Stimulated activated CD4-positive, alpha-beta T cell treated with anti-CD3 and anti-CD28 coated beads, TNF-alpha, amount 100 ng/mL, for 24 hours (primary cell): ENCODE data around the gene SLC43A2.
"Not testable (repeated sequence)": the region's sequence is repeated elsewhere in the genome, so short reads cannot be mapped to it uniquely, and the experiment has no call there.

Experiments
- DNase-seq, 3 experiments: peaks; one replicate each; pipeline ENCODE4 v3.0.0-alpha.2; 2020; ENCODE audit warnings: low read depth in 3 of 3

SLC43A2 gene

DNA sequence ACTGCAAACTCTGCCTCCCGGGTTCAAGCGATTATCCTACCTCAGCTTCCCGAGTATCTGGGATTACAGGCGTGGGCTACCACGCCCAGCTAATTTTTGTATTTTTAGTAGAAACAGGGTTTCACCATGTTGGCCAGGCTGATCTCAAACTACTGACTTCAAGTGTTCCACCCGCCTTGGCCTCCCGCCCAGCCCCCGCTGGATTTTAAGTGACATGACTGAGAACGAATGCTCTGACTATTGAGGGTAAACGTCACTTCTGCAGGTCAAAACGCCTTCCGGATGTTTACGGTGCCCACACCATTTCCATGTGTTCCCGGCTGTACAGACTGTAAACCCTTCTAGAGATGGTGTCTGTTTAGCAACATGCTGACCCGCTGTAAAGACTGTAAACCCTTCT is 88.8 kb downstream of the SLC43A2 start:
- DNase-seq: no peak

DNA sequence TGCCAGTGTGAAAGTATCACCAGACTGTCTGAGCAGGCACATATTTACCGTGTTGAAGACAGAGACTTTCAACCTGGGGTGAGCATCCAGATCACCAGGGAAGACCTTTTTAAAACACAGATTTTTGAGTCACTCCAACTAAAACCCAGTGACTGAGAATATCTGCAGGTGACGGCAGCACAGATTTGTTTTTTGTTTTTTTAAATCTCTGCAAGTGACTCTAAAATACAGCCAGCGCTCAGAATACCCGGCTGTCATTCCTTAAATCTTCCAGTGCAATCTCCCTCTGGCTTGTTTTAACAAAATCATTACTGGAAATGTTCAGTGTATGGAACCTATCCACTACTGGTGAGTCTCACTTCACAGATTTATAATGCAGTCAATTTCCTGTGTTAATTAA is 92.9 kb downstream of the SLC43A2 start:
- DNase-seq: no peak

DNA sequence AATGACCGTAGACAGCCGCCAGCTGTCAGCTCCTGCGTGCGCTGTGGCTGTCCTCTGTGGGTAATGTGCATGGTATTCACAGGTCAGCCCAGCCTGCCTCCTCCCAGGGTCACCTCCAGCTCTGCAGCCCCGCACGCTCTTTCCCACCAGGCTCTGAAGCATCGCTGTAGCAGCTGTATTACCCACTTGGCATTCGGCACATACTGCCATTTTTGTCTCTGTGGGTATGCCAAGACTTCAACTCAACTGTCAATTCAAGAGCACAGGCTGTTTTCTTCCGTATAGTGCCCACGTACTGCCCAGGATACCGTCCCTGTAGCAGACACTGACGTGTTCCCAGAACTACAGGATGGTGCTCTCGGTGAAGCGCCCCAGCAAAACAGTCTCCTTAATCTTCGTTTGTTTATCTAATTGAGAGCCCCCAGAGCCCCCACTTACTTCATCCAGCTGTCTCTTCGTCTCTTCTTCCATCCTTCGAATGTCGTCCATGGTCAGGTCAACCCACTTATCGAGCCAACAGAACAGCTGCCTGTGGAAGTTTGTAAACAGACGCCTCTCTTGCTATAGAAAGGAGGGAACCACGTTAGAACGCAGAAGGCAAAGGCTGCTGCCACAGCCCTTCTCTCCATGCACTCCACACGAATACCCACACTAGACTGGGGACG is 94.8 kb downstream of the SLC43A2 start:
- DNase-seq: no peak

DNA sequence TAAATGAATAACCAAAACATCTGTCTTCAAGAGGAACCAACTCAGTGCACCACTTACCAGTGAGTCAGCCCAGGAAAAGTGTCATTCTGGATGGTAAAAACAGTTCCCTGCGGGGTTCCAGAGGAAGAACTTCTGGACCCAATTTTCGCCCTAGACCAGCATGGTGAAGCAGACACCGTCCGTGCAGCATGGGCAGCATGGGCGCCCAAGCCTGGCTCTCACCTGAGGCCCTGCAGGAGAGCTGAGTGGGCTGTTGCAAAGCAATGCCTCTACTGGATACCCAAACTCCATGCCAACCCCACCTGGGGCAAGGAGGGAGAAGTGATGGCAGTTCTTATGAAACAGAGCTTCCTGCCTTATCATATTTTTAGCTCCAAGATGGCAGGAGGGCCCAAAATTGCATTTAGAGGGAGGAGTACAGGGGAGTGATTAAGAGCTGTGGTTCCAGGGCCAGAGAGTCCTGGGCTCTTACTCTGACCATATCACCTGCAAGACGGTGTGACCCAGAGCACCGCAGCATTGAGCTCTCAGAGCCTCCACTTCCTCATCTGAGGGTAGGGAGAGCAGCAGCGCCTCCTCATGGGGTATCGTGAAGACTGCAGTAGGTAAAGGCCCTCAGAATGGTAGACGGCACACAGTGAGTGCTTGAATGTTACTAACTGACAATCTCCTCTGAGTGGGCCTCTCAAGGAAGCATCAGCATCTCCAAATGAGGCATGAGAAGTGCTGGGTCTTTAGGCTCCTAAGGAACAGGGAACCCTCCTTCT is 95.6 kb downstream of the SLC43A2 start:
- peak in 1 of 3 experiments; percentile 29 for DNase-seq

DNA sequence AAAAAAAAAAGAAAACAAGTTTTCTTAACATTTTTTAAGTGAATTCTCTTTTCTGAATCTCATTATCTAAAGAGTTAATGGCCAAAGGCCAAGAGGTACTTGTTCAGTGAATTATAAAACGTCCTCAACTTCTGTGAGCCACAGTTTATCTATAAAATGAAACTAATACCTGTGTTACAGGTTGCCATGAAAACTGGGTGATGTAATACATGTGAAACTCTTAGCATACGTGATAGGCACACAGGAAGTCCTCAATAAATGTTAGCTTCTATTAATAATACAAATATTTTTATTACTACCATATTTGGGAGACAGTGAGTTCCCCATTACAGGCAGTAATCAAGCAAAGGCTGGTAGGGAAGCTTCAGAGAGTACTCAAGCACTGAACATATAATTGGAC is 98.8 kb downstream of the SLC43A2 start:
- DNase-seq: no peak

DNA sequence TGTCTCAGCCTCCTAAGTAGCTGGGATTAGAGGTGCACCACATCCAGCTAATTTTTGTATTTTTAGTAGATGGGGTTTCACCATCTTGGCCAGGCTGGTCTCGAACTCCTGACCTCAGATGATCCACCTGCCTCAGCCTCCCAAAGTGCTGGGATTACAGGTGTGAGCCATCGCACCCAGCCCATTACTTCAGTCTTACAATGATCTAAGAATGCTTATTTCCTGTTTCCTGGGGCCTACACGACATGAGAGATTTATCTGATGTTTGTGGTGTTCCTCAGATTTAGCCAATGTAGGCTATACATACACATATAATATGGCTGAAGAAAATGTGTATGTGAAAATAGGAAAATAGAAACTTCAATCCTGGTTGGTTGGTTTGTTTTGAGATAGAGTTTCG is 101.8 kb downstream of the SLC43A2 start:
- not testable (repeated sequence) for DNase-seq

DNA sequence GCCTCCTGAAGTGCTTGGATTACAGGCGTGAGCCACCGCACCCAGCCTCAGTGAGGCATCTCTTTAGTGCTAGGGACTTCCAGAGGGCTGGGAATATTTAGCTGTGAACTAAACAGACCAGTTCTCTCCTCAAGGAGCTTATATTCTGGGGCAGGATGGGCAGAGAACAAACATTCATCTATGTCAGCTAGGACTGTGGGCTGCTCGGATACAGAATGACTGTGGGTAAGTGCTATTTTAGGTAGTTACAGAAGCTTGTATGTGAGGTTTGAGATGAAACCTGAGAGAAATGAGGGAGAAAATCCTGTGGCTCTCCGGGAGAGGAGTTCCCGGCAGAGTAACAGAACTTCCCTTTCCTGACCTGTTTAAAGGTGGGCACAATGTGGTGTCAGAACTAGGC is 106.0 kb downstream of the SLC43A2 start:
- no peak for DNase-seq

DNA sequence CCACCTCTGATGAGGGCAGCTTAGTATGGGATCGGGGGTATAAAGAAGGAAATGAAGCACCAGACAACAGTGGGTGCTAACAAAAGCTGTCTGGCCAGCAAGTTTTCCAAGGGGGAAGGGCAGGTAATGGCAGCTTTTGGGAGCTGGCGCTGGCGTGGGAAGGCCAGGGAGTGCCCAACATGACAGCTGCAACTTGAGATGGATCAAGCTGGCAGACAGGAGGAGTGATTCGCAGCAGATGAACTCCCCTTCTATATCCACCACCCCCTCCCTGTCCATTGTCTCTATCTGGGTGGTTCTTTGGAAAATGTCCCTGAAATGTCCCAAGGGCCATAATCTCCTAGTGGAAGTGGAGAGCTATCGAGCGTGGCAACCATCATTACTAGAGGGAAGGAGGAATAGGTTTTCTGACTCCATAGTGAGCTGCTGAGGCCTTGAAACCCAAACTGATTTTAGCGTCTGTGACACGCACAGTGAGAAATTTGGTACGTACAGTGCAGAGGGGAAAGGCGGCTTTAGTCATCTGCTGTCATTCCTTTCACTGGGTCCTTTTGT is 107.5 kb downstream of the SLC43A2 start:
- no peak for DNase-seq

DNA sequence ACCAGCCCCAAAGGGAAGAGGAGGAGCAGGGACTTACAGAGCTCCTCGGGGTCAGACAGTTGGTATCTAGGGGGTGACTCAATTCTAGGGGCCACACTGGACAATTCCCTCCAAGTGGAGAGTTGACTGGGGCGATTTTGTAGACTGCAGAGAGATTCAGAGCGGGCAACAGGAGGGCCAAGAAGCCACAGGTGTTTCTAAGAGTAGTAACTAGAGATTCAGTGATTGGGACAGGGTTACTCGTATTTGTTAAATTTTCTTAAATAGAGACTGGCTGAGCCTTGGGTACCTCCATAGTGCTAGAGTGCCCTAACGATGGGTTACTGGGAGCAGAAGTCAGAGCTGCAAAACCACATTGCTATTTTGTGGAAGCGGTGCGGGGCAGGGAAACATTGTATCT is 109.0 kb downstream of the SLC43A2 start:
- no peak for DNase-seq
